Erythroblast (primary cell): ENCODE data around the gene JARID2.

Source experiments
- GATA1 ChIP-seq: IDR thresholded peaks from 2 replicates; pipeline ENCODE4 v1.6.1; 2011; ENCODE audit warnings: low read depth, mild to moderate bottlenecking, control low read depth, low read length, moderate library complexity
- POLR2A ChIP-seq: IDR thresholded peaks from 2 replicates; pipeline ENCODE4 v1.6.1; 2011; ENCODE audit warnings: mild to moderate bottlenecking, low read length

- TF ChIP-seq POLR2A (no peak), GATA1 (no peak)
These were observed 86.6 kb downstream of the JARID2 start for GRCh38 chr6:15332446-15332845.
